Stomach (tissue), 4 donors: Measurements from ENCODE around the gene CPNE1.

Experiments
- POLR2A ChIP-seq, 4 donors: fragments of 450-650 bp; IDR thresholded peaks; one replicate each; pipeline ENCODE4 v1.6.1; 2016; ENCODE audit warnings: antibody characterized with exemption in 4 of 4, control low read depth in 2 of 4, mild to moderate bottlenecking in 1 of 4, moderate library complexity in 1 of 4
- TF ChIP-seq, protein P1 (sequence below), 7 experiments: fragments of 450-650 bp in 4 of 7; fragments of 200-600 bp in 3 of 7; sonication (generic) in 3 of 7; IDR thresholded peaks; one replicate each; pipeline ENCODE4 v1.5.1; 2016 to 2019; ENCODE audit warnings: antibody characterized with exemption in 7 of 7, control low read depth in 2 of 7, mild to moderate bottlenecking in 1 of 7

DNA sequence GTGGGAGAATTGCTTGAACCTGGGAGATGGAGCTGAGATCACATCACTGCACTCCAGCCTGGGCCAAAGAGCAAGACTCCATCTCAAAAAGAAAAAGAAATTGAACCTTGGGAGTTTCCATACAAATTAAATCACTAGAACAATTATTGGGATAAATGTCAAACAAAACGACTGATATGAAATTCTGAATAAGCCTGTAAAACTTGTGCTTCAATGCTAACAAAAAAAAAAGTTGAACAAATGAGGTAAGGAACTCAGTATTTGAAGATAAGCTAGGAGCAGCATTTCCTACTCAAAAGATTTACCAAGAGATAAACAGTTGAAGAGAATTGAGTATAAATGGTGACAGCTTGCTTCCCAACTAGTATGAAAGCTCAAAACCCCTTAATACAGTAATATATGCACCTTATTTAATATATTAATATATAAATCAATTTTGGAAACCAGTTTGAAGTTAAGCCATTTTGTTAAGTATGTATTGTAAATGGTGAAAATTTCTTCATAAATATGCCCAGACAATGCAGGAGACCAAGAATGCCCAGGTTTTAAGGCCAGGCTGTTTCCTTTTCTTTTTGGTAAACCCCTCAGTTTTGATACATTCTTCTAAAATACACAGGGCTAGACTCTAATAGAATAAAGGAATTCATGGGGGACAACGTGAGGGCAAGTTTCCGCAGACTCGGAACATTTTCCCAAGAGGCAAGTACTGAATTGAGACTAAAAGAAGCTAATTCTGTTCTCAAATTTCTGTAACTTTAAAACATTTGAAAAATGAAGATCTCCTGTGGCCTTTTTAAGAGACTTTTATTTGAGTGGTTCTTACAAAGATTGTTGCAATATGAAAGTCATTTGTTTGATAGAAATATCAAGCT, 38.4 kb upstream of the CPNE1 start:
- no peak for TF ChIP-seq POLR2A (IDR thresholded peaks at IDR 0.05)
- TF ChIP-seq, protein P1, sequence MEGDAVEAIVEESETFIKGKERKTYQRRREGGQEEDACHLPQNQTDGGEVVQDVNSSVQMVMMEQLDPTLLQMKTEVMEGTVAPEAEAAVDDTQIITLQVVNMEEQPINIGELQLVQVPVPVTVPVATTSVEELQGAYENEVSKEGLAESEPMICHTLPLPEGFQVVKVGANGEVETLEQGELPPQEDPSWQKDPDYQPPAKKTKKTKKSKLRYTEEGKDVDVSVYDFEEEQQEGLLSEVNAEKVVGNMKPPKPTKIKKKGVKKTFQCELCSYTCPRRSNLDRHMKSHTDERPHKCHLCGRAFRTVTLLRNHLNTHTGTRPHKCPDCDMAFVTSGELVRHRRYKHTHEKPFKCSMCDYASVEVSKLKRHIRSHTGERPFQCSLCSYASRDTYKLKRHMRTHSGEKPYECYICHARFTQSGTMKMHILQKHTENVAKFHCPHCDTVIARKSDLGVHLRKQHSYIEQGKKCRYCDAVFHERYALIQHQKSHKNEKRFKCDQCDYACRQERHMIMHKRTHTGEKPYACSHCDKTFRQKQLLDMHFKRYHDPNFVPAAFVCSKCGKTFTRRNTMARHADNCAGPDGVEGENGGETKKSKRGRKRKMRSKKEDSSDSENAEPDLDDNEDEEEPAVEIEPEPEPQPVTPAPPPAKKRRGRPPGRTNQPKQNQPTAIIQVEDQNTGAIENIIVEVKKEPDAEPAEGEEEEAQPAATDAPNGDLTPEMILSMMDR (IDR thresholded peaks at IDR 0.05), result no peak
